ENCODE results near the gene REPIN1.

The REPIN1 gene

DNA sequence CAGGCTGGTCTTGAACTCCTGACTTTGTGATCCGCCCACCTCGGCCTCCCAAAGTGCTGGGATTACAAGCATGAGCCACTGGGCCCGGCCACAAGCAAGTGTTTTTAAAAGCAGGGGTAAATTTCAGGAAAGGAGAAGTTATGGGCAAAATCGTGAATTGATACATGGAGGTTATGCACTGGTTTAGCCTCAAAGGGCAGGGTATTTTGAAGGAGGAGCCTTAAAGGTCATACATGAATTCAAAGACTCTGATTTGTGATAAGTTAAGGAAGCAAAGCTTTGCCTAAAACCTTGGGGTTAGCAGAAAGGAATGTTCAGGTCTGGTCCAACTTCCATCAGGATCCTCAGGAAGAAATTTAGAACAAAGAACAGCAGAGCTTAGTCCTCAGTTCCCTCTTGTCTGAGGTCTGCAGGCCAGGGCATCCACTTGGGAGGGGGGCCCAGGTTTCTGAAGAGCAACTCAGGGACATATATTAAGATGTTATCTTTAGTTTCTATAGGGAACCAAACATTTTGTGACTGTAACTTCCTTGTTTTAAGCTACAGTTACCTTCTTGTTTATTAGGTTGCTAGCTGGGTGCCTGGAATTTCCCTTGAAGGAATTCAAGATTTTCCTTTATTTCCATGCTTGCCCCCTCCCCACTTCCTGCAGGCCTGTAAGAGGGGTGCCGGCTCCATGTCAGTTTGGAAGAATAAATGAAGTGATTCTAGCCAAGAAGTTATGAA lies 2.8 kb upstream of the REPIN1 start (continued):
- no peak for TF ChIP-seq ZBTB21 (tag by site-specific recombination; IDR thresholded peaks at IDR 0.05)
- TF ChIP-seq WT1 (tag by site-specific recombination; IDR thresholded peaks at IDR 0.05) = no peak
- no peak for TF ChIP-seq ZNF140 (tag by site-specific recombination; IDR thresholded peaks at IDR 0.05)

DNA sequence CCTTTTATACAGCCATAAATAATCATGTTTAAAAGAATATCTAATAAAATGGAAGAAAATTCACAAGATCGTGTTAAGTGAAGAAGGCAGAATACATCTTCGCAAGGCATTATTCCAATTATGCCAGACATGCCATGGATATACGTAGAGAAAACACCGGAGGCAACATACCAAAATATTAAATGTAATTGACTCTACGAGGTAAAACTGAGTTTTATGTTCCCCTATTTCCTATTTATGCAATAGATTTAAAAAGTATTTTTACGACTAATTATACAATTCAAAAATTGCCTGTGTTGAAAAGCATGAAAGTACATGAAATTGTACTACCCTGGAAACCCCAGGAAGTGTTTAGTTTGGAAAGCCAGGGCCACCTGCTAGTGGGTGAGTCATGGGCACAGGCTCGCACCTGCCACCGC lies 936 bp upstream of the REPIN1 start:
- Histone ChIP-seq H3K9me3 (ENCODE audit: control insufficient read depth, insufficient read depth, low read depth, low read length) (no peaks in the 10 kb centered on the region), H3K4me1 (ENCODE audit: control insufficient read depth, insufficient read depth, low read length) (no peaks in the 10 kb centered on the region), H3K27ac (ENCODE audit: extremely low read depth, low read depth, low read length) (peak overlapping the region; percentile 74), H3K36me3 (ENCODE audit: control insufficient read depth in 2 of 2, insufficient read depth in 1 of 2, low read length in 2 of 2) (peaks cover 0 to 33% of the 10 kb centered on the region in 2 experiments; a peak in 1 of 3 replicates), H3K4me3 (ENCODE audit: low read depth, low read length) (peak overlapping the region; percentile 89)
- ChIA-PET POLR2A (interaction anchor here (0.8 to 2.5 kb wide), 4 partner anchors 10 to 33 kb away, joined by 3 to 18 read pairs (median 6); no protein-coding TSS in a partner anchor), CTCF (interaction anchor here (0.8 kb wide), 1 partner anchor 10 kb away, joined by 4 read pairs; no protein-coding TSS in a partner anchor)
- TF ChIP-seq, protein P1, sequence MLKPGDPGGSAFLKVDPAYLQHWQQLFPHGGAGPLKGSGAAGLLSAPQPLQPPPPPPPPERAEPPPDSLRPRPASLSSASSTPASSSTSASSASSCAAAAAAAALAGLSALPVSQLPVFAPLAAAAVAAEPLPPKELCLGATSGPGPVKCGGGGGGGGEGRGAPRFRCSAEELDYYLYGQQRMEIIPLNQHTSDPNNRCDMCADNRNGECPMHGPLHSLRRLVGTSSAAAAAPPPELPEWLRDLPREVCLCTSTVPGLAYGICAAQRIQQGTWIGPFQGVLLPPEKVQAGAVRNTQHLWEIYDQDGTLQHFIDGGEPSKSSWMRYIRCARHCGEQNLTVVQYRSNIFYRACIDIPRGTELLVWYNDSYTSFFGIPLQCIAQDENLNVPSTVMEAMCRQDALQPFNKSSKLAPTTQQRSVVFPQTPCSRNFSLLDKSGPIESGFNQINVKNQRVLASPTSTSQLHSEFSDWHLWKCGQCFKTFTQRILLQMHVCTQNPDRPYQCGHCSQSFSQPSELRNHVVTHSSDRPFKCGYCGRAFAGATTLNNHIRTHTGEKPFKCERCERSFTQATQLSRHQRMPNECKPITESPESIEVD (tag by site-specific recombination; IDR thresholded peaks at IDR 0.05) = peak; percentile 95
- peak; percentile 46 for TF ChIP-seq WT1 (tag by site-specific recombination; IDR thresholded peaks at IDR 0.05)
- TF ChIP-seq BCL11B (tag by site-specific recombination; IDR thresholded peaks at IDR 0.05; ENCODE audit: low read depth) = no peak
- TF ChIP-seq, protein P2, sequence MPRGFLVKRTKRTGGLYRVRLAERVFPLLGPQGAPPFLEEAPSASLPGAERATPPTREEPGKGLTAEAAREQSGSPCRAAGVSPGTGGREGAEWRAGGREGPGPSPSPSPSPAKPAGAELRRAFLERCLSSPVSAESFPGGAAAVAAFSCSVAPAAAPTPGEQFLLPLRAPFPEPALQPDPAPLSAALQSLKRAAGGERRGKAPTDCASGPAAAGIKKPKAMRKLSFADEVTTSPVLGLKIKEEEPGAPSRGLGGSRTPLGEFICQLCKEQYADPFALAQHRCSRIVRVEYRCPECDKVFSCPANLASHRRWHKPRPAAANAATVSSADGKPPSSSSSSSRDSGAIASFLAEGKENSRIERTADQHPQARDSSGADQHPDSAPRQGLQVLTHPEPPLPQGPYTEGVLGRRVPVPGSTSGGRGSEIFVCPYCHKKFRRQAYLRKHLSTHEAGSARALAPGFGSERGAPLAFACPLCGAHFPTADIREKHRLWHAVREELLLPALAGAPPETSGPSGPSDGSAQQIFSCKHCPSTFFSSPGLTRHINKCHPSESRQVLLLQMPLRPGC (tag by site-specific recombination; IDR thresholded peaks at IDR 0.05) = 0 out of 2 replicates have a peak, but pooled peaks have one; percentile 35
- no peak for TF ChIP-seq ZNF426 (tag by site-specific recombination; IDR thresholded peaks at IDR 0.05)
- peak; percentile 63; the same call in 1 of the 2 replicates for TF ChIP-seq SCRT2 (tag by site-specific recombination; IDR thresholded peaks at IDR 0.05)
- TF ChIP-seq, protein P3, sequence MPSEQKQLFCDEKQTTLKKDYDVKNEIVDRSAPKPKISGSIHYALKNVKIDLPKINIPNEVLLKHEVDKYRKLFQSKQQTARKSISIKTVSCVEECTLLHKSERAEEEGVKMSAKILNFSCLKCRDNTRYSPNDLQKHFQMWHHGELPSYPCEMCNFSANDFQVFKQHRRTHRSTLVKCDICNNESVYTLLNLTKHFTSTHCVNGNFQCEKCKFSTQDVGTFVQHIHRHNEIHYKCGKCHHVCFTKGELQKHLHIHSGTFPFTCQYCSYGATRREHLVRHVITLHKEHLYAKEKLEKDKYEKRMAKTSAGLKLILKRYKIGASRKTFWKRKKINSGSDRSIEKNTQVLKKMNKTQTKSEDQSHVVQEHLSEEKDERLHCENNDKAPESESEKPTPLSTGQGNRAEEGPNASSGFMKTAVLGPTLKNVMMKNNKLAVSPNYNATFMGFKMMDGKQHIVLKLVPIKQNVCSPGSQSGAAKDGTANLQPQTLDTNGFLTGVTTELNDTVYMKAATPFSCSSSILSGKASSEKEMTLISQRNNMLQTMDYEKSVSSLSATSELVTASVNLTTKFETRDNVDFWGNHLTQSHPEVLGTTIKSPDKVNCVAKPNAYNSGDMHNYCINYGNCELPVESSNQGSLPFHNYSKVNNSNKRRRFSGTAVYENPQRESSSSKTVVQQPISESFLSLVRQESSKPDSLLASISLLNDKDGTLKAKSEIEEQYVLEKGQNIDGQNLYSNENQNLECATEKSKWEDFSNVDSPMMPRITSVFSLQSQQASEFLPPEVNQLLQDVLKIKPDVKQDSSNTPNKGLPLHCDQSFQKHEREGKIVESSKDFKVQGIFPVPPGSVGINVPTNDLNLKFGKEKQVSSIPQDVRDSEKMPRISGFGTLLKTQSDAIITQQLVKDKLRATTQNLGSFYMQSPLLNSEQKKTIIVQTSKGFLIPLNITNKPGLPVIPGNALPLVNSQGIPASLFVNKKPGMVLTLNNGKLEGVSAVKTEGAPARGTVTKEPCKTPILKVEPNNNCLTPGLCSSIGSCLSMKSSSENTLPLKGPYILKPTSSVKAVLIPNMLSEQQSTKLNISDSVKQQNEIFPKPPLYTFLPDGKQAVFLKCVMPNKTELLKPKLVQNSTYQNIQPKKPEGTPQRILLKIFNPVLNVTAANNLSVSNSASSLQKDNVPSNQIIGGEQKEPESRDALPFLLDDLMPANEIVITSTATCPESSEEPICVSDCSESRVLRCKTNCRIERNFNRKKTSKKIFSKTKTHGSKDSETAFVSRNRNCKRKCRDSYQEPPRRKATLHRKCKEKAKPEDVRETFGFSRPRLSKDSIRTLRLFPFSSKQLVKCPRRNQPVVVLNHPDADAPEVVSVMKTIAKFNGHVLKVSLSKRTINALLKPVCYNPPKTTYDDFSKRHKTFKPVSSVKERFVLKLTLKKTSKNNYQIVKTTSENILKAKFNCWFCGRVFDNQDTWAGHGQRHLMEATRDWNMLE (tag by site-specific recombination; conservative IDR thresholded peaks at IDR 0.05; ENCODE audit: low read depth) = no peak
- TF ChIP-seq ZNF324 (tag by site-specific recombination; IDR thresholded peaks at IDR 0.05) = 0 out of 2 replicates have a peak, but pooled peaks have one; percentile 8
- no peak for TF ChIP-seq GFI1B (tag by site-specific recombination; IDR thresholded peaks at IDR 0.05)
- no peak for TF ChIP-seq ZNF561 (tag by site-specific recombination; IDR thresholded peaks at IDR 0.05; ENCODE audit: borderline replicate concordance)
- peak; percentile 73 for TF ChIP-seq IKZF3 (tag by site-specific recombination; IDR thresholded peaks at IDR 0.05)
- TF ChIP-seq, protein P4, sequence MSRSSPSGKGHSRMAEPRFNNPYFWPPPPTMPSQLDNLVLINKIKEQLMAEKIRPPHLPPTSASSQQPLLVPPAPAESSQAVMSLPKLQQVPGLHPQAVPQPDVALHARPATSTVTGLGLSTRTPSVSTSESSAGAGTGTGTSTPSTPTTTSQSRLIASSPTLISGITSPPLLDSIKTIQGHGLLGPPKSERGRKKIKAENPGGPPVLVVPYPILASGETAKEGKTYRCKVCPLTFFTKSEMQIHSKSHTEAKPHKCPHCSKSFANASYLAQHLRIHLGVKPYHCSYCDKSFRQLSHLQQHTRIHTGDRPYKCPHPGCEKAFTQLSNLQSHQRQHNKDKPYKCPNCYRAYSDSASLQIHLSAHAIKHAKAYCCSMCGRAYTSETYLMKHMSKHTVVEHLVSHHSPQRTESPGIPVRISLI (tag by site-specific recombination; IDR thresholded peaks at IDR 0.05) = no peak
- TF ChIP-seq HOXC10 (CRISPR knock-in tag; IDR thresholded peaks at IDR 0.05) = no peak
- TF ChIP-seq ZNF138 (tag by site-specific recombination; IDR thresholded peaks at IDR 0.05; ENCODE audit: borderline replicate concordance) = no peak
- no peak for TF ChIP-seq ZNF629 (tag by site-specific recombination; IDR thresholded peaks at IDR 0.05)
- TF ChIP-seq ZXDB (tag by site-specific recombination; IDR thresholded peaks at IDR 0.05) = no peak
- no peak for TF ChIP-seq SETDB1 (IDR thresholded peaks at IDR 0.05; ENCODE audit: insufficient read length, low read length)
- TF ChIP-seq, protein P5, sequence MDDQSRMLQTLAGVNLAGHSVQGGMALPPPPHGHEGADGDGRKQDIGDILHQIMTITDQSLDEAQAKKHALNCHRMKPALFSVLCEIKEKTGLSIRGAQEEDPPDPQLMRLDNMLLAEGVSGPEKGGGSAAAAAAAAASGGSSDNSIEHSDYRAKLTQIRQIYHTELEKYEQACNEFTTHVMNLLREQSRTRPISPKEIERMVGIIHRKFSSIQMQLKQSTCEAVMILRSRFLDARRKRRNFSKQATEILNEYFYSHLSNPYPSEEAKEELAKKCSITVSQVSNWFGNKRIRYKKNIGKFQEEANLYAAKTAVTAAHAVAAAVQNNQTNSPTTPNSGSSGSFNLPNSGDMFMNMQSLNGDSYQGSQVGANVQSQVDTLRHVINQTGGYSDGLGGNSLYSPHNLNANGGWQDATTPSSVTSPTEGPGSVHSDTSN (CRISPR knock-in tag; IDR thresholded peaks at IDR 0.05) = no peak
- TF ChIP-seq ZNF830 (tag by site-specific recombination; IDR thresholded peaks at IDR 0.05; ENCODE audit: low read depth) = no peak
- no peak for TF ChIP-seq ZNF571 (tag by site-specific recombination; IDR thresholded peaks at IDR 0.05)
